ENCODE results near the gene SLC25A52. TPM values are rescaled to one million over a fixed set of nuclear protein-coding genes. Genes with fewer than 3 reads are reported as not detected.
A peak's percentile ranks its signal among the peaks of the same experiment; 100 is the strongest.
"Not testable (repeated sequence)": the region's sequence is repeated elsewhere in the genome, so short reads cannot be mapped to it uniquely, and the experiment has no call there.

The SLC25A52 gene
- total RNA-seq, 4 donors from 2014 or later: not detected

DNA sequence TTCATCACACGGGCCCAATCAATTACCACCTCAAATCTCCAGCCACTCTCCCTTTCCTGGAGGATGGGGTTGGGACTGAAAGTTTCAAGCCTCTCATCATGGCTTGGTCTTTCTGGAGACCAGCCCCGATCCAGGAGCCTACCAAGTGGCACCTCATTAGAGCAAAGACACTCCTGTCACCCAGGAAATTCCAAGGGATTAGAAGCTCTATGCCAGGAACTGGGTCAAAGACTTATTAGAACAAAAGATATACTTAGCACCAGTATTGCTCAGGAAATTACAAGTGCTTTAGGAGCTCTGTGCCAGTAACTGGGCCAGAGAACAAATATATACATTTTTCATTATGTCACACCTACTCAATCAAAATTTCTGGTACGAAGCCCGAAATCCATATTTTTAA is 14.3 kb downstream of the SLC25A52 start:
- no peak overlapping the region for H3K4me3 ChIP-seq

GRCh38 chr18:31744321-31745067 is 16.2 kb downstream of the SLC25A52 start:
- H3K27me3 ChIP-seq: no peaks in the 10 kb centered on the region
- no peaks in the 10 kb centered on the region for H3K36me3 ChIP-seq
- H3K27ac ChIP-seq: no peak overlapping the region
- TF ChIP-seq POLR2A (IDR thresholded peaks at IDR 0.05) (no peak), CTCF (IDR thresholded peaks at IDR 0.05) (no peak)
- H3K9me3 ChIP-seq: no peaks in the 10 kb centered on the region
- H3K4me1 ChIP-seq: no peaks in the 10 kb centered on the region
- no peak overlapping the region for H3K4me3 ChIP-seq
- DNase-seq: no peak

More for the DNA sequence above, 14.3 kb downstream of the SLC25A52 start:
- no peaks in the 10 kb centered on the region for H3K36me3 ChIP-seq
- no peaks in the 10 kb centered on the region for H3K4me1 ChIP-seq
- DNase-seq: no peak
- TF ChIP-seq CTCF (IDR thresholded peaks at IDR 0.05) (no peak), POLR2A (IDR thresholded peaks at IDR 0.05) (no peak)
- H3K9me3 ChIP-seq: no peaks in the 10 kb centered on the region
- no peaks in the 10 kb centered on the region for H3K27me3 ChIP-seq
- H3K27ac ChIP-seq: no peak overlapping the region

DNA sequence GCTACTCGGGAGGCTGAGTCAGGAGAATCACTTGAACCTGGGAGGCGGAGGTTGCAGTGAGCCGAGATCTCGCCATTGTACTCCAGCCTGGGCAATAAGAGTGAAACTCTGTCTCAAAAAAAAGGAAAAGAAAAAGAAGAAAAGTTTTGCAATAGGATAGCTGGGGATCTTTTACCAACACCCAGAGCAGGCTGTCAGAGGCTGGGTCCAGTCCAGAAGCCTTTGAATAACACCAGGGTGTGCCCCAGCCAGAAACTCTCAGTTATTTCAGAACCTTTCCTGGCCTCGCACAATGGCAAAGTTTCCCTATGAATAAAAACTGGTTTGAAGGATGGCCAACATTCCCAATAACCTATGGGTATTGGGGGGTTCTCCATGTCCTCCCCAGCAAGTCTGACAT is 17.1 kb downstream of the SLC25A52 start:
- H3K36me3 ChIP-seq, H3K27ac ChIP-seq, H3K4me1 ChIP-seq, H3K9me3 ChIP-seq, DNase-seq, H3K27me3 ChIP-seq, H3K4me3 ChIP-seq: not testable (repeated sequence)

DNA sequence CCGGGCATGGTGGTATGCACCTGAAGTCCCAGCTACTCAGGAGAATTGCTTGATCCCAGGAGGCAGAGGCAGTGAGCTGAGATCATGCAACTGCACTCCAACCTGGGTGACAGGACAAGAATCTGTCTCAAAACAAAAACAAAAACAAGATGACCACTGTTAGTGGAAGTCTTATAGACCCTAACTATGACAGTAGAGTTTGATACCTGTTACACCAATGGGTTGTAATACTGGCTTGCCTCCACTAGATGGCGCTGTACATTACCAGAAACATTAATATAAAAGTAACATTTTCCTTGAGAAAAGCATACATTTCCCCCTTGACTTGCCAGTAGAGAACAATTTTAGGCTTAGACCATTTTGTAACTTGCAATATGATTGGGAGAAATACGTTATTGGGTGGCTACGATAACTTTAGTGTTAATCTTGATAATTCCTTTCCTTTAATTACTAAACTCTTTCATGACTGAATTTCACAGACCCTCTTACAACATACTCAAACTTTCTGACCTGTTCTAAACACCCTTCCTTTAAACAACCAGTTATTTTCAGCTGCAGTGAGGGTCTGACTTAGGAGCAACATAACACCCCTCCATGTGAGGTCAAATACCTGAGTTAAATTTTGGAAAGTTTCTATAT is 19.5 kb downstream of the SLC25A52 start:
- peak; percentile 59 to 93 (median 90) for TF ChIP-seq CTCF (IDR thresholded peaks at IDR 0.05)
- no peak for TF ChIP-seq POLR2A (IDR thresholded peaks at IDR 0.05)
- no peaks in the 10 kb centered on the region for H3K4me1 ChIP-seq
- H3K27ac ChIP-seq: no peak overlapping the region
- DNase-seq: peak in 2 of 3 donors; percentile 62 to 79
- no peaks in the 10 kb centered on the region for H3K36me3 ChIP-seq
- no peaks in the 10 kb centered on the region for H3K9me3 ChIP-seq
- no peaks in the 10 kb centered on the region for H3K27me3 ChIP-seq
- no peak overlapping the region for H3K4me3 ChIP-seq

DNA sequence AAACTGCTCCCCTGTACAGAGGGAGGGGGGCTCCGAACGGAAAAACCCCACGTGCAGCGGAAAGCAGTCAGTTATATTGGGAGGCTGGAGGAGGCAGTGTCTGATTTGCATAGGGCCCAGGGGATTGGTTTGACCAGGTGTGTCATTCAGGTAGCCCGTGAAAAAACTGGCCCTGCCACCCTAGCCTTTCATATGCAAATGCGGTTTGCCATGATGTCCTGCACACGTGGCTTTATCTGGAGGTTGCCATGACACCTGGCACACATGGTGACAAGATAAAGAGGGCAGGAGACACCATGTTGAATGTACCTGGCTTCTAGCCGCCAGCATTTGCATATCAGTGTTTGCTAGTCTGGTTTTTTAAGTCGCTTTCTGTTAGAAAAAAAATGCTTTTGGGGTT is 20.5 kb downstream of the SLC25A52 start:
- H3K27ac ChIP-seq: no peak overlapping the region
- no peak overlapping the region for H3K4me3 ChIP-seq
- H3K4me1 ChIP-seq: no peaks in the 10 kb centered on the region
- DNase-seq: no peak
- TF ChIP-seq POLR2A (IDR thresholded peaks at IDR 0.05) (no peak), CTCF (IDR thresholded peaks at IDR 0.05) (no peak)
- no peaks in the 10 kb centered on the region for H3K9me3 ChIP-seq
- H3K27me3 ChIP-seq: no peaks in the 10 kb centered on the region
- H3K36me3 ChIP-seq: no peaks in the 10 kb centered on the region

DNA sequence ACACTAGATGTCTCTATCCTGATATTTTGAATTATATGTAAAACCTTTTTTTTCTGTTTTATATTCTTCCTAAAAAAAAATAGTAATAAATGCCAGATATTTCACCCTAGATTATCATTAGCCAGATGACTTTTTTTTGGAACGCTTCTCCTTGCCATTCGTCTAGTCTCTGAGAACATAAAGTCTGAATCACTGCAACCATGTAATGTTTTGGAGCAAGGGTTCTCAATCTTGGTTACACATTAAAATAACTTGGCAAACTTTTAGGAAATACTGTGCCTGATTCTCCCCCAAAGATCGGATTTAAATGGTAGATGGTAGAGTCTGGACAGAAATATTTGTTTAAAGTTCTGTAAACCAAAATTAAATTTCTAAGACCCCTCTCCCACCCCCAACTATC is 21.0 kb downstream of the SLC25A52 start:
- no peak for DNase-seq
- Histone ChIP-seq H3K4me1 (no peaks in the 10 kb centered on the region), H3K27ac (no peak overlapping the region), H3K36me3 (no peaks in the 10 kb centered on the region), H3K9me3 (no peaks in the 10 kb centered on the region), H3K27me3 (no peaks in the 10 kb centered on the region), H3K4me3 (no peak overlapping the region)
- no peak for TF ChIP-seq POLR2A (IDR thresholded peaks at IDR 0.05)
- no peak for TF ChIP-seq CTCF (IDR thresholded peaks at IDR 0.05)
